Fibroblast of upper back skin (primary cell): ENCODE measurements around the gene SNPH.
A peak's percentile ranks its signal among the peaks of the same experiment; 100 is the strongest.

Experiments used
- DNase-seq: peaks from one replicate; pipeline ENCODE4 v3.0.0-alpha.2; 2013

SNPH gene

GRCh38 chr20:1287787-1288569 is 21.9 kb downstream of the SNPH start:
- DNase-seq = no peak

GRCh38 chr20:1291191-1291741 is 25.2 kb downstream of the SNPH start:
- DNase-seq = peak; percentile 31

GRCh38 chr20:1292620-1293019 is 26.5 kb downstream of the SNPH start:
- no peak for DNase-seq

GRCh38 chr20:1293641-1294379 is 27.7 kb downstream of the SNPH start:
- DNase-seq = no peak

GRCh38 chr20:1294497-1294896 is 28.4 kb downstream of the SNPH start:
- no peak for DNase-seq

GRCh38 chr20:1295276-1295930 is 29.3 kb downstream of the SNPH start:
- DNase-seq = no peak

GRCh38 chr20:1296117-1296610 is 30.1 kb downstream of the SNPH start:
- DNase-seq = no peak

GRCh38 chr20:1296922-1297321 is 30.8 kb downstream of the SNPH start:
- no peak for DNase-seq

- no peak for DNase-seq
Observed at GRCh38 chr20:1297486-1297885, 31.4 kb downstream of the SNPH start.

GRCh38 chr20:1298166-1298565 is 32.1 kb downstream of the SNPH start:
- no peak for DNase-seq

- no peak for DNase-seq
Observed at GRCh38 chr20:1298888-1299511, 32.9 kb downstream of the SNPH start.

GRCh38 chr20:1299522-1299921 is 33.4 kb downstream of the SNPH start:
- DNase-seq = no peak

- DNase-seq = no peak
Observed at GRCh38 chr20:1300083-1300840, 34.2 kb downstream of the SNPH start.

GRCh38 chr20:1301031-1301529 is 35.0 kb downstream of the SNPH start:
- DNase-seq = peak; percentile 65

- no peak for DNase-seq
Observed at GRCh38 chr20:1302685-1303541, 36.8 kb downstream of the SNPH start.

- DNase-seq = no peak
Observed at GRCh38 chr20:1304710-1305515, 38.8 kb downstream of the SNPH start.

- no peak for DNase-seq
Observed at GRCh38 chr20:1305712-1306111, 39.6 kb downstream of the SNPH start.

- no peak for DNase-seq
Observed at GRCh38 chr20:1306316-1307135, 40.4 kb downstream of the SNPH start.

GRCh38 chr20:1307171-1307570 is 41.1 kb downstream of the SNPH start:
- no peak for DNase-seq
